Activated CD8-positive, alpha-beta memory T cell treated with anti-CD3 and anti-CD28 coated beads for 4 hours (primary cell): ENCODE data around the gene CD200.
"Not testable (repeated sequence)": the region's sequence is repeated elsewhere in the genome, so short reads cannot be mapped to it uniquely, and the experiment has no call there.

ENCODE experiments used
- DNase-seq, 2 donors: peaks; one replicate each; pipeline ENCODE4 v3.0.0-alpha.2; 2020; ENCODE audit warnings: low read depth in 2 of 2

The CD200 gene

DNA sequence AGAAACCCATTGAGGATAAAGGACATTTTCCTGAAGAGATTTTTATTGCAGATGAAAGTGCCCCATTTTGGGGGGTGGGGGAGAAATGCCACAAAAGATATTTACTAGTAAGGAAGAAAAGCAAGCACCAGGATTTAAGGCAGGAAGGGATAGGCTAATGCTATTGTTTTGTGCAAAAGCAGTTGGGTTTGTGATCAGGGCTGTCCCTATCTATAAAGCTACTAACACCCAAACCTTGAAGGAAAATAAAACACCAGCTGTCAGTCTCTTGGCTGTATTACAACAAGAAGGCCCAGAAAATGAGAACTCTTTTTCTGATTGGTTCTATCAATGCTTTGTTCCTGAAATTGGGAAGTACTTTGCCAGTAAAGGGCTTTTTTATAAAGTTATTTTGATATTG, 56.0 kb downstream of the CD200 start:
- DNase-seq, result no peak

DNA sequence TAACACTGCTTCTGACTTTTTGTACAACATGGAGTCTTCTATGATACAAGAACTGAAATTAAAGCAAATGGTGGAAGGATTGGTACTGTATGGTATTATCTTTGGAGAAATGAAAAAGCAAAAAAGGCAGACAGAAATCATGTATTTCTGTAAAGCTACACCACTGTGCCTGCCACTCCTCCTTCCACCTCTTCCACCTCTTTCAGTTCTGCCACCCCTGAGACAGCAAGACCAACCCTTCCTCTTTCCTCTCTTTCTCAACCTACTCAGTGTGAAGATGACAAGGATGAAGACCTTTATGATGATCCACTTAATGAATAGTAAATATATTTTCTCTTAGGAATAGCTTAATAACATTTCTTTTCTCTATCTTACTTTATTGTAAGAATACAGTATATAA, 57.0 kb downstream of the CD200 start:
- no peak for DNase-seq

DNA sequence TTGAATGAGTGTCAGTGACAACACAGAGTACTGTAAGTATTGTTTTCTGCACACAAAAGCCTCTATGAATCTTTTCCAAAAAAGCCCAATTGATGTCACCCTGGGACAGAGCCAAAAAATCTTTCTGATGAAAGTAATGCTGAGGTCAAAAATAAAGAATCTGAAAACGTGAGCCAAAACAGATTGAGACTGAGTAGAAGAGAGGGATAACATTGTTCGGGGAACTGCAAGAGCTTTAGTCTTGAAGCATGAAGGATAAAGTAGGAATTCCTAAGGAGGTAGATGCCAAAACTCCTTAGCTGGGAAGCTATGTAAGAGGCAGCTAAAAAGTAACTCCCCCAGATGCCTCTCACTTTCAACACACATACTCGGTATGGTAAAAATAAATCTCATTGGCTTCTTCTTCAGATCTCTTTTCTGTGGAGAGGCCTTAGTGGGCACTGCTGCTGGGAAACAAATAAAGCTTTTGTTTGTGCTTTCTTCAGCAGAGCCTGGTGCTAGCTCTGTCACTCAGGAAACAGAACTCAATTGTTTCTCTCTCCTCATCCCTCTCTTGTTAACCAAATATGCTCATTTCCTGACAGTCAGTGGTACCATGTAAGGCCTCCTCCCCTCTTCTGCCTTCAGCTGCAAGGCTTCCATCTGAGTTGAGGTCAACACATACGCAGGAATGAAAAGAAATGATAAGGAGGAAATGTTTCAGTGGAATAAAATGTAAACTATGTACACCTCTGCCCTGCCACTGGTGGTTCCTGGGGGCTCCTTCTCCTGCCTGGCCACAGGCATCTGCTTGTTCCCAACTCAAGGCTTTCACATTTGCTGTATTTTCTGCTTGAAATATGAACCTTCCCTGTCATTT, 58.1 kb downstream of the CD200 start:
- no peak for DNase-seq

DNA sequence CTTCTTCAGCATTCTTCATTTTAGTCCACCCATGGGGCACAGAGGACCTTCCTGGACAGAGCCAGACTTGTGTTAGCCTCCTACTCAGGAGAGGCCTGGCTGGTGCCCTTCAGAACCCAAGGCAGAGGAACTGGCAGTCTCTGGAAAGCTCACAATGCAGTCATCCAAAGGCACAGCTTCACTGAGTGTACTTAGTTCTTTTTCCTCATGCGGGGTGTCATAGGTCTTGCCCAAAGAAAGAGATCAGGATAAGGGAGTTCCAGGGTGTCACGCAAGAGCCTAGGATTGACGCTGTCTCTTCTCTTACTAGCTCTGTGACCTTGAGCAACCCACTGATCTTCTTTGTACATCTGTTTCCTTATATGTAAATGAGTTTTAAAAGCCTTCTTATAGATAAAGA, 58.7 kb downstream of the CD200 start:
- DNase-seq, result no peak

DNA sequence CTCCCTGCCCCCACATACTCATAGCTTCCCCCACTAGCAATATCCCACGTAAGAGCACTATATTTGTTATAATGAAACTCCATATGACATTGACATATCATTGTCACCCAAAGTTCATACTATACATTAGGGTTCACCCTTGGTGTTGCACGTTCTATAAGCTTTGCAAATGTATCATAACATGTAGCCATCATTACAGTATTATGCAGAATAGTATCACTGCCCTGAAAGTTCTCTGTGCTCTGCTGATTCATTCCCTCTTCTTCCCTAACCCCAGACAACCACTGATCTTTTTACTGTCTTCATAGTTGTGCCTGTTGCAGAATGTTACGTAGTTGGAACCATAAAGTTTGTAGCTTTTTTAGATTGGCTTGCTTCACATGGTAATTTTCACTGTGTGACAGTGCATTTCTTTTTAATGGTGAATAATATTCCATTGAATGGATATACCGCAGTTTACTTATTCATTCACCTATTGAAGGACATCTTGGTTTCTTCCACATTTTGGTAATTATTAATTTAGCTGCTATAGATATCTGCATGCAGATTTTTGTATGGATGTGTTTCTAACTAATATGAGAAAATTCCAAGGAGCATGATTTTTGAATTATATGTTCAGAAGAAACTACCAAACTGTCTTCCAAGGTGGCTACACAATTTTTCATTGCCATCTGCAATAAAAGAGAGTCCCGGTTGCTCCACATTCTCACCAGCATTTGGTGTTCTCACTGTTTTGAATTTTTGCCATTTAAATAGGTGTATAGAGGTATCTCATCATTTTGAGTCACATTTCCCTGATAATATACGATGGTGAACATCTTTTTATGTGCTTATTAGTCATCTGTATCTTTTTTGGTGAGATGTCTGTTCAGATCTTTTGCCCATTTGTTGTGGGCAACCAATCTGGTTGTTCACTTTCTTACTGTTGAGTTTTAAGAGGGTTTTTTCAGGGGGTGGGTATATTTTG, 59.7 kb downstream of the CD200 start:
- DNase-seq, result no peak

DNA sequence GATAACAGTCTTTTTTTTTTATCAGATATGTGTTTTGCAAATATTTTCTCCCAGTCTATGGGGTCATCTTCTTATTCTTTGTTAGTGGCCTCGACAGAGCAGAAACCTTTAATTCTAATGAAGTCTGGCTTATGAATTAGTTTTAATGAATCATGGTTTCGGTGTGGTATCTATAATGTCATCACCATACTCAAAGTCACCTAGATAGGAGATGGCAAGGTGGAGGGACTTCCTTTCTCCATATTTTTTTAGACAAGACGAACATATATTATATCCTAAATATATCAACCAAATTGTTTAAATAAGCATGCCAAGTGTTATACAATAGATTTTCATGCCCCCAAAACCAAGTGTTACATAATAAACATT, 60.4 kb downstream of the CD200 start:
- DNase-seq, result no peak

DNA sequence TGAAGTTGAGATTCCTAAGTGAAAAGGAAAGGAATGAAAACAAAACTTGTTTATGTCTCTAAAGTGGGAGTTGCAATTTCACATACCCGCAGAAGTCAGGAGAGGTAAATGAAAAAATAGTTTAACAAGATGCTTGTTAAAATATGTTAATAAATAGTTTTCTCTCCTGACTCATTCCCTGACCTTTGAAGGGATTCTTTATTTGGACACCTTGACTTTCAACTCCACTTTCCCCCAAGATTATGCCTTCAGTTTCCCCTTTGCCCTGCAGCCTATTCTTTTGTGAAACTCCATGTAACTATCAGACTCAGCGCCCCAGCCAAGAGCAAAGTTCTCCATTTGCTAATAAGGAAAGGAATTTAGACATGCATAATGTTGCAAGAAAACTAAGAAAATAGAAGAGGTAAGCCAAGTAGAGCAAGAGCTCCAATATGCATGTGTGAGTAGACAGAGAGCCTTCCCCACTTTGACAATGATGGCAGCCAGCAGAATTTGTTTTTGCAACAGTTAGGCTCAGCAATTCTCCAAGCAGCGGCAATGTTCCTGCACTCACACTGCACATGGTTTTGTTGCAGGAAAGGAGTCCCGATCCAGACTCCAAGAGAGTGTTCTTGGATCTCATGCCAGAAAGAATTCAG, 61.2 kb downstream of the CD200 start:
- no peak for DNase-seq

DNA sequence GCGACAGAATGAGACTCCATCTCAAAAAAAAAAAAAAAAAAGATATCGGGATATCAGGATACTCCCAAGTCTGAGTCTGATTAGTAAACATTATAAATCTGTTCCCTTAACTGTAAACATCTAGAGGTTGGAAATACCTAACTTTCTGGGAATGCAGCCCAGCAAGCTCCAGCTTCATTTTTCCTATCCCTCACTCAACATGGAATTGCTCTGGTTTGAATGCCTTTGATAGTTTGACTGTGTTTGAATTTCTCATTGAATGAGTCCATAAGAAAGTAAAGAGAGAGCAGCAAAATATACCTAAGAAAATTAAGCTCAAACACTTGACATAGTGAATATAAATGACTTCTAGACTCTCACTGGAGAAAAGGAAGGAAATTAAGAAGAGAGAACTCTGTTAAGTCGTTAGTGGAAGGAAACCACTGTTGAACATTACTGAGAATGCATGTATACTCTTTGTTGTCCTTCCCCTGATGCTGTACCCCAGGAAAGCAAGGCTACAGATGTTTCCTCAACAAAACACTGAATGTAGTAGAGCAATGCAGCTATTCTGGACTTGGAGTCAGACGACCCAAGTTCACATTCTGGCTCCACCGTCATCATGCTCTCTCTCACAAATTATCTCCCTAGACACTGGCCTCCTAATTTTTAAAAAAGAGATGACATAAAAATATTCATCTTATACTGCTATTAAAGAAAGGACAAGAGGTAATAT, 62.4 kb downstream of the CD200 start:
- DNase-seq, result no peak

DNA sequence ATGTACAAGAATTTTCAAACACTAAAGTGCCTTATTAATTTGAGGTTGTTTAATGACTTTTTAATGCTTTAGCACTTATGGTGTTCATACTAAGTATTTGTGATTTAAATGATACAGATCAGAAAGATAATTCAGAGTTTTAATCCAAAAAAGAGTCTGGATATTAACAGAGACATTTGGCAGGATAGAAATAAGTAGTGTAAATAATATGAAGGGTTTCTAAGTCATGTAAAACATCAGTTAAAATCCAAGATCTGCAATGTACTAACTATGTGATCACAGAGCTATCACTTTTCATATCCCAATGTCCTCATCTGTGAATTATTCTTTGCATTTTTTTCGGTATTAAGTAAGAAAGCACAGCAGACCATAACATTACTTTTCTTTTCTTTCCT, 62.9 kb downstream of the CD200 start:
- DNase-seq, result no peak

DNA sequence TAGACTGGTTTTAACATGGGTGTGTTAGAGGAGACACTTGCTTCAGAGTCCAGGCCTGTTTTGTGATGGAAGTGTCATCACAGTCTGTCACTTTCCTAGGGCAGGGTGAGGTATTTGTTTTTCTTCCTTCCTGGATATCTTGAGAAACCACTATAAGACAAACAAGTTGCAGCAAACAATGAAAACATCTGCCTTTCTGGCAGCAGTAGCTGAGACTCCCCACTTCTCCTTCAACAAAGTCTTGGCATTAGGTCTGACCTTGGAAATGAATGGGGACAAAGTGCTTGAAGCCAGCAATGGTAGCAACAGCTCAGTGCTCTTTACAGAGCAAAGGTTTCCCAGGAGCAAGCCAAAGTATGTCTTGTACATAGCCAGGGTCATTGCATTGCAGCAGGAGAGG, 64.6 kb downstream of the CD200 start:
- no peak for DNase-seq

DNA sequence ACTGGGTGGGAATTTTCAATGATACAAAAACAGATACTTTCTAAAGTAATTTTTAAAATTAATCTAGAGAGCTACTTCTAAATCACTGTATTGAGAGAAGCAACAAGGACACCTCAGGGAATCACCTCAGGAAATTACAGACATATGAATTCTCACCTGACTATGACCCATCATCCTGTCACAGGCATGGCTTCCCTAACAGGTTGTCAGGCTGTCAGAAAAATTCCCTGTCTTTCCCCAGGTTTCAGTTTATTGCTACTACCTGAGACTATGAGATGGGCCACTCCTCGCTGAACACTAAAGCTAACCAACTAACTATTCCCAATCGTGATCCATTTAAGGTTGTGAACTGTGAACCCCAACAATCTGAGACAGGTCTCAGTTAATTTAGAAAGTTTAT, 66.1 kb downstream of the CD200 start:
- DNase-seq, result no peak

DNA sequence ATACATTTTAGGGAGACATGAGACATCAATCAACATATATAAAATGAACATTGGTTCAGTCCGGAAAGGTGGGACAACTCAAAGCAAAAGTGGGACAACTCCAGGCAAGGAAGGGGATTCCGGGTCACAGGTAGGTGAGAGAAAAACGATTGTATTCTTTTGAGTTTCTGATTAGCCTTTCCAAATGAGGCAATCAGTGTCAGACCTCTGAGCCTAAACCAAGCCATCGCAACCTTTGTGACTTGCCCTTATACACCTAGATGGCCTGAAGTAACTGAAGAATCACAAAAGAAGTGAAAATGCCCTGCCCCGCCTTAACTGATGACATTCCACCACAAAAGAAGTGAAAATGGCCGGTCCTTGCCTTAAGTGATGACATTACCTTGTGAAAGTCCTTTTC, 66.6 kb downstream of the CD200 start:
- DNase-seq, result not testable (repeated sequence)

DNA sequence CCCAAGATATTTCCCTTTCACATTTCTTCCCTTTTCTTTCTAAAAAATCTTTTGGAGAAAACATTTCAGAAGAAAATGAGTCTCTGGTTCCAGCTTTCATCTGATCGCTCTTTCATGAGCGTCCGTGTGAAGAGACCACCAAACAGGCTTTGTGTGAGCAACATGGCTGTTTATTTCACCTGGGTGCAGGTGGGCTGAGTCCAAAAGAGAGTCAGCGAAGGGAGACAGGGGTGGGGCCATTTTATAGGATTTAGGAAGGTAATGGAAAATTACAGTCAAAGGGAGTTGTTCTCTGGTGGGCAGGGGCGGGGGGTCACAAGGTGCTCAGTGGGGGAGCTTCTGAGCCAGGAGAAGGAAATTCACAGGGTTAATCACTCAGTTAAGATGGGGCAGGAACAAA, 67.4 kb downstream of the CD200 start:
- DNase-seq, result not testable (repeated sequence)

DNA sequence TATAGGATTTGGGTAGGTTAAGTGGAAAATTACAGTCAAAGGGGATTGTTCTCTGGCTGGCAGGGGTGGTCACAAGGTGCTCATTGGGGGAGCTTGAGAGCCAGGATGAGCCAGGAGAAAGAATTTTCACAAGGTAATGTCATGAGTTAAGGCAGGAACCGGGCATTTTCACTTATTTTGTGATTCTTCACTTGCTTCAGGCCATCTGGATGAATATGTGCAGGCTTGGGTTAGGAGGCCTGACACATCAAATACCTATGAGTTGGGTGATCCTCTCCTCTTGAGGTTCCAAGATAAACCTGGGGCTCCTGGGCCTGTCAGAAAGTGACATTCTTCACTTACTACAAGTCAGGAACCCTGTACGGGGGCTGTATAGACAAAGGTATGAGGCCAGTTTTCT, 68.7 kb downstream of the CD200 start:
- DNase-seq, result no peak

DNA sequence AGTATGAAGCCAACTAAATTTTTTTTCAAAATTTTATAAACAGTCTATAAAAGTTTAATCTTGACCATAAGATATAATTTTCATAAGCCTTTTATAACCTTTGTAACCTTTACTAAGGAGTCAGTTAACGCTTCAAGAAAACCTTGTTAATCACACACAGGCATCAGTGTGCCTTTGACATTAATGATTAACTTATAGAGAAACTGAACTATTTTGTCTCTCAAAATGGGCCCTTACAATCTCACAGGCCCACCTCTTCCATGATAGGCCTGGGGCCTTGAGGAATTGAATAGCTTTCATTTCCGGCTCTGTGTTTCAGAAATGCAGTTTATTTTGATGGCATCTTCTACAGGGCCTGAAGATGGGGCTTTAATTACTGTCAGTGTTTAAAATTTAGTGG, 70.1 kb downstream of the CD200 start:
- no peak for DNase-seq

DNA sequence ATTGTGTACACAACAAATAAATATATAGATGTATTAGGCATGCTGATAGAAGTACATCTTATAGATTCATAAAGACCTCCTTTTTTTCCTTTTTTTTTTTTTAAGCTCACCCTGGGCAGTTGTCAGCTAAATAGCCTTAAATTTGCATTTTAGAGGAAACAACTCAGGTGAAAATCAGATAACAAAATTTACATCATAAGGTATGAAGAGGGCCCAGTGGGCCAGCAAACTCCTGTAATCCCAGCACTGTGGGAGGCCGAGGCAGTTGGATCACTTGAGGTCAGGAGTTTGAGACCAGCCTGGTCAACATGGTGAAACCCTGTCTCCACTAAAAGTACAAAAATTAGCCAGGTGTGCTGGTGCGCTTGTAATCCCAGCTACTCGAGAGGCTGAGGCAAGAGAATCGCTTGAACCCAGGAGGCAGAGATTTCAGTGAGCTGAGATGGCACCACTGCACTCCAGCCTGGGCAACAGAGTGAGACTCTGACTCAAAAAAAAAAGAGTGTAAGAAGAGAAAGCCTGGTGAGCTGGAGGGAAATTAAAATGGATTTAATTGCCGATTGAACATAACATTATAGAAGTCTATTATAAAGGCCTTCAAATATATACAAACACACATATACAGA, 72.1 kb downstream of the CD200 start:
- not testable (repeated sequence) for DNase-seq

DNA sequence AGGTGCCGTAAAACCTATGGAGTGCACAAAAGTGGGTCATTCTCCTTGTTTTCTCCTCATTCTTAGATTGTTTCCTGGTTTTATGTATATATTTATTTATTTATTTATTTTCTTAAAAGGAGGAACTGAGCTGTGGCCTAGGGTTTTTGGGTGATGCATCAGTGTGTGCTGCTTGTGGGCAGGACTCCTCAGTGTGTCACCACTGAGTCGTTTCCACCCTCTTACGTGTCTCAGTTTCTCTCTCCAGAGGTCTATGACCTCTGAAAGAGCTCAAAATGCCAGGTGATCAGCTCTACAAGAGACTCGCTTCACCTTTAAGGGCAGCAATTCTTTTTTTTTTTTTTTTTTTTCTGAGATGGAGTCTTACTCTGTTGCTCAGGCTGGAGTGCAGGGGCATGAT, 72.9 kb downstream of the CD200 start:
- no peak for DNase-seq

DNA sequence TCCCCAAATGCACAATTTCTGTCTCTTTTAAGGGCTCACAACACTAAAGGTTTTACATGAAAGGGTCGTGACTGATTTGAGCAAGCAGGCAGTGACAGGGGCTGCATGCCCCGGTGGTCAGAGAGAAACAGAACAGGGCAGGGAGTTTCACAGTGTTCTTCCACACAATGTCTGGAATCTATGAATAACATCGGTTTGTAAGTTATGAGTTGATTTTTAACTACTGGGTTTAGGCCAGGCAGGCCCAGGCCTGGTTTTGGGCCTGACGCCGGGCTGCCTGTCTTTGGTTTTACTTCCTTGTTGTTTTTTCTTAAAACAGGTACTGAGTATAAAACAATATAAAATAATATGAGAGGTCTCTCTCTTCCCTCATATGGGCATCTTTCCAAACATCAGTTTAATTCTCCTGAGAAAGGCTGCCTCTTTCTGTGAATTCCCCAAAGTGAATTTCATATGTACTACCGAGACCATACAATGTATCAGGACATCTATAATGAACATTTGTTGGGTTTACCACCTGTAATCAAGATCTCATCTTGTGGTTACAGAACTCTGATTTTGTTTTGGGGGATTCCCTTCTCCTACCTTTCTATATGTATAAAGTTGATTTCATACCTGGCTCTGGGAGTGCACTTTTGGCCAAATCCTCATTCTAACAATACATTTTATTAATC, 74.4 kb downstream of the CD200 start:
- no peak for DNase-seq

DNA sequence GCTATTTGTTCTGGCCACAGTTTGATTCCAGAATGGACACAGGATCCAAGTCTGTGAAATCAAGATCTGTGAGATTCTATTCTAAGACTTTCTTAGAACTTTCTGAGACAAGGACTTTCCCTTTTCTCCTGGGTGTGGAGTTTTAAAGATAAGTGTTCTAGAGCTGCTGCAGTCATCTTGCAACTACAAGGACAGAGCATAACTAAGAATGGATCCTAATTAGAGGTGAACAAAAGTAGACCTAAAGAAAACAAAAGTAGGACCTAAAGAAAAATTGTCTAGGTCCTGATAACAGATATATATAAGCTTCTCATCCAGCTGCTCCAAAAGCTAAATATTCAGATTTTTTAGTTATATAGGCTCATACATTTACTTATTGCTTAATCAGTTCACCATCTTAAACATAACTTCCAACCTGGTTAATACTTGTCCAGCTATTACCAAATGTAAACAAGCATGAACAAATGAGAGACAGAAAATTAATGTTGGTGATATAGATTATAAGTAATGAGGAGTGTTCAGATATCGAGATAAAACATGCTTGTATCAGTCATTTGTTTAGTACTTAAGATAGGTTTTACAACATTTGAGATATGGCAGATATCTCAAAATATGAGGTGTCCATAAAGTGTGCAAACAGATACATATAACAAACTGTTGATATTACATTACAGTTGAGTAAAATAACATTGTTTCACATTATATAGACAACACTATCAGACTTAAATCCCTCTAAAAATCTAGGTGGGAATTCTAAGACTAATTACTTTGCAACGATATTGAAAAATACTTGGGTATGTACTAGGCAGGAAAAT, 75.1 kb downstream of the CD200 start:
- DNase-seq, result no peak

DNA sequence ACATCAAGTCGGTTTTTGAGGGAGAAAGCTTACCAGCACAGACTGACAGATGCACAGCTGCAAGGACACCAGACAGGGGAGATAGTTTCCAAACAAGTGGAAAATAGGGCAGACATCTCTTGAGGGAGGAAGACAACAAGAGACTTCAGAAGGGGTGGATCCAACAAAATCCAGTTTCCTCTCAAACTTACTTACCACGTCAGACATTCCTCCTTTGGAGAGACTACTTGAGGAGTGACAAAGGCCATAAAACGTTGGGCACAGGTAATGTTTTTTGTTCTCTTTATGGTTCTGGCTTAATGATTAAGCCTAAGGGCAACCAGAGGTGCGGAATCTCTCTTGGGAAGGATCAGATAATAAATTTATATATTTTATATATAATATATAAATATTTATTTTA, 76.1 kb downstream of the CD200 start:
- no peak for DNase-seq
